ENCODE measurements around the gene RUFY3. TPM values are rescaled to one million over a fixed set of nuclear protein-coding genes. Genes with fewer than 3 reads are reported as not detected.
A peak's percentile ranks its signal among the peaks of the same experiment; 100 is the strongest.
"Not testable (repeated sequence)": the region's sequence is repeated elsewhere in the genome, so short reads cannot be mapped to it uniquely, and the experiment has no call there.

RUFY3 gene
- 10 to 100 TPM; 27.6 to 30.2 TPM for total RNA-seq

GRCh38 chr4:70721747-70722146 is at the start of gene RUFY3:
TSS of gene RUFY3 (plus strand) at chr4:70721964. CDS start at chr4:70722574, 610 bp downstream.
- Mint-ChIP-seq H3K9me3 (no peaks in the 10 kb centered on the region), H3K27ac (peak within 1 kb of the TSS; percentile 63), H3K4me1 (ENCODE audit: low read depth) (peaks cover 20% of the 10 kb centered on the region), H3K27me3 (ENCODE audit: low read depth) (no peaks in the 10 kb centered on the region), H3K36me3 (ENCODE audit: insufficient read depth in 2 of 2) (no peaks in the 10 kb centered on the region), H3K4me3 (peak within 1 kb of the TSS; percentile 45 to 52)
- no peak for ATAC-seq (replicated peaks in 1 of 2)
- no peak for DNase-seq

GRCh38 chr4:70674191-70674590 is 47.6 kb upstream of the RUFY3 start:
- Mint-ChIP-seq H3K9me3 (no peaks in the 10 kb centered on the region), H3K36me3 (ENCODE audit: insufficient read depth in 2 of 2) (no peaks in the 10 kb centered on the region), H3K27me3 (ENCODE audit: low read depth) (no peaks in the 10 kb centered on the region), H3K4me3 (no peak overlapping the region), H3K27ac (no peak overlapping the region), H3K4me1 (ENCODE audit: low read depth) (peaks cover 19% of the 10 kb centered on the region)
- no peak for ATAC-seq (replicated peaks in 1 of 2)
- DNase-seq = no peak

DNA sequence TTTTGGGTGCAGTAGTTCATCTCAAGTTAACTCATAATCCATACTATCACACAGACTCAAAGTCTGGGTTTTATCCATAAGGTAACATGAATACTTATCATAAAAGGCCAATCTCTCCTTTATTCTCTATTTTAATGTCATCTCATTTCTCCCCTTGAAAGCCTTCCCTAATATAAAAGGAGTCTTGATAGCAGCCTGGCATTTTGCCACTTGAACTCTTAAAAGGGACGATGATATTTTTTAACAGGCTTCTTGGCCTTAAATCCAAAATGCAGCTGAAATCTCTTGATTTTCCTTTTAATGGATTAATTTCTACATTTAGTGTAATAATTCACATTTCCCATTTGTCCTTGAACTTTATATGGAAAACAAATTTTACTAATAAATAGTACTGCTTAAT is 47.0 kb upstream of the RUFY3 start:
- ATAC-seq (replicated peaks in 1 of 2) = no peak
- Mint-ChIP-seq H3K27ac (no peak overlapping the region), H3K36me3 (ENCODE audit: insufficient read depth in 2 of 2) (no peaks in the 10 kb centered on the region)

GRCh38 chr4:70676554-70677090 is 45.1 kb upstream of the RUFY3 start:
- Mint-ChIP-seq H3K4me3 (no peak overlapping the region), H3K27me3 (ENCODE audit: low read depth) (no peaks in the 10 kb centered on the region), H3K27ac (no peak overlapping the region), H3K4me1 (ENCODE audit: low read depth) (peaks cover 19% of the 10 kb centered on the region), H3K36me3 (ENCODE audit: insufficient read depth in 2 of 2) (no peaks in the 10 kb centered on the region), H3K9me3 (no peaks in the 10 kb centered on the region)
- DNase-seq = no peak
- no peak for ATAC-seq (replicated peaks in 1 of 2)

More for the DNA sequence above, 47.0 kb upstream of the RUFY3 start:
- Mint-ChIP-seq H3K4me3 (no peak overlapping the region), H3K9me3 (no peaks in the 10 kb centered on the region), H3K27me3 (ENCODE audit: low read depth) (no peaks in the 10 kb centered on the region), H3K4me1 (ENCODE audit: low read depth) (peaks cover 19% of the 10 kb centered on the region)
- DNase-seq = no peak

DNA sequence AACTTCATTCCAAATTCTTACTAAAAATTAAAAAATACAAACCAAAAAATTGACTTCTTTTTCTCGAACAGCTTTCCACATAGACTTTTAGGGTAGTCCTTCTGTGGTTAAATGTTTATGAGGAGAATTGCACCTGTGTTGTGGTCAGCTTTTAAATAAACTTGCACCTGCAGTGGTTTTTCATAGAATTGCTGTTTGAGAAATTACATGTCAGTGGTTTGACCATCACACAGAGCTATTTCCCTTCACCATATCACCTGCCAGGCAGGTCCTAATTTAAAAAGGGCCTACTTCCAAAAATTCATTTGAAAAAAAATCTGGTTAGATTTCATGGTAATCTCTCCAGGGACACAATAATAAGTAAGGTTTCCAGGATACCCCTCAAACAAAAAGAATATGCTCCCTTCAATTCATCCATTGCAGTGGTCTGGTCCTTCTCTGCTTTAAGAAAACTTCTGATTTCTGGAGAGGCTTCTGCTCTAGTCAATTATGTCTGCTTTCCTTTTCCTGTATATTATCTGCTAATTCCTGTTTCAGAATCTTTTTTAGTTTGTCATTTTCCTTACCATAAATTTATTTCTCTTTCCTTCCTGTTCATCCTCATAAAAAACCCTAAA is 43.3 kb upstream of the RUFY3 start:
- H3K27me3 Mint-ChIP-seq (ENCODE audit: low read depth) = no peaks in the 10 kb centered on the region
- ATAC-seq (replicated peaks in 1 of 2) (no peak), DNase-seq (no peak)
- H3K9me3 Mint-ChIP-seq = no peaks in the 10 kb centered on the region
- peak overlapping the region in 1 of 2 donors; percentile 3 for H3K4me3 Mint-ChIP-seq
- peaks cover 19% of the 10 kb centered on the region for H3K4me1 Mint-ChIP-seq (ENCODE audit: low read depth)
- no peaks in the 10 kb centered on the region for H3K36me3 Mint-ChIP-seq (ENCODE audit: insufficient read depth in 2 of 2)
- peak overlapping the region; percentile 7 for H3K27ac Mint-ChIP-seq

DNA sequence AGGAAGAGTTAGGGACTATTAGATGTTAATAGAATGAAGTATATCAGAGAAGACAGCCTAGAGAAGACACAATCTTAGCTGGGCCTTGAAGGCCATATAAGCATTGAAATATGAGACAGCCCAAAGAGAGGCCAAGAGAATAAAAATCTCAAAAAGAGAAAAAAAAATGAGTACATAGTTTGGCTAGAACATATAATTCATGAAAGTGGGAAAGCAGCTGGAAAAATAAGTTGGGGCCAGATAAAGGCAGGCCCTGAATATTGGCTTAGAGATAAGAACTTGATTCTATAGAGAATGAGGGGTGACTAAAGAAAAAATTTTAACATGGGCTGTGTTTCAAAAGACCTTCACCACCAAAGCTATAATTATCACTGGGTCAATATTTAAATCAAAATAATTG is 40.8 kb upstream of the RUFY3 start:
- Mint-ChIP-seq H3K4me1 (ENCODE audit: low read depth) (peaks cover 19% of the 10 kb centered on the region), H3K36me3 (ENCODE audit: insufficient read depth in 2 of 2) (no peaks in the 10 kb centered on the region), H3K27me3 (ENCODE audit: low read depth) (no peaks in the 10 kb centered on the region), H3K27ac (no peak overlapping the region), H3K4me3 (no peak overlapping the region), H3K9me3 (no peaks in the 10 kb centered on the region)
- no peak for DNase-seq
- ATAC-seq (replicated peaks in 1 of 2) = no peak

GRCh38 chr4:70681704-70682103 is 40.1 kb upstream of the RUFY3 start:
- no peaks in the 10 kb centered on the region for H3K27me3 Mint-ChIP-seq (ENCODE audit: low read depth)
- H3K4me1 Mint-ChIP-seq (ENCODE audit: low read depth) = peaks cover 14% of the 10 kb centered on the region
- no peaks in the 10 kb centered on the region for H3K9me3 Mint-ChIP-seq
- no peak for DNase-seq
- H3K27ac Mint-ChIP-seq = no peak overlapping the region
- no peaks in the 10 kb centered on the region for H3K36me3 Mint-ChIP-seq (ENCODE audit: insufficient read depth in 2 of 2)
- no peak for ATAC-seq (replicated peaks in 1 of 2)
- no peak overlapping the region for H3K4me3 Mint-ChIP-seq

GRCh38 chr4:70682142-70682541 is 39.6 kb upstream of the RUFY3 start:
- not testable (repeated sequence) for H3K27me3 Mint-ChIP-seq (ENCODE audit: low read depth); H3K36me3 Mint-ChIP-seq (ENCODE audit: insufficient read depth in 2 of 2); H3K9me3 Mint-ChIP-seq; DNase-seq; H3K27ac Mint-ChIP-seq; ATAC-seq (replicated peaks in 1 of 2); H3K4me3 Mint-ChIP-seq
- H3K4me1 Mint-ChIP-seq (ENCODE audit: low read depth) = peaks cover 11% of the 10 kb centered on the region

DNA sequence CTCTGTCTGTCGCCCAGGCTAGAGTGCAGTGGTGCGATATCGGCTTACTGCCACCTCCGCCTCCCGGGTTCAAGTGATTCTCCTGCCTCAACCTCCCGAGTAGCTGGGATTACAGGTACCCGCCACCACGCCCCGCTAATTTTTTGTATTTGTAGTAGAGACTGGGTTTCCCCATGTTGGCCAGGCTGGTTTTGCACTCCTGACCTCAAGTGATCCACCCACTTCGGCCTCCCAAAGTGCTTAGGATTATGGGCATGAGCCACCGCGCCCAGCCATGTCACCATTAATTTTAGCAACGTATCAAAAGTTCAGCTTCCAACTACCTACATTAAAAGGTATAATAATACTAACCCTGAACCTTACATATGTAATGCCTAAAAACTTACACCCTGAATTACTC is 34.4 kb upstream of the RUFY3 start:
- ATAC-seq (replicated peaks in 1 of 2) (no peak), DNase-seq (peak; percentile 19 to 28)
- no peaks in the 10 kb centered on the region for H3K9me3 Mint-ChIP-seq
- H3K27ac Mint-ChIP-seq = peak overlapping the region; percentile 100
- H3K36me3 Mint-ChIP-seq (ENCODE audit: insufficient read depth in 2 of 2) = peaks cover 11 to 17% of the 10 kb centered on the region in 2 donors
- no peaks in the 10 kb centered on the region for H3K27me3 Mint-ChIP-seq (ENCODE audit: low read depth)
- peaks cover 43% of the 10 kb centered on the region for H3K4me1 Mint-ChIP-seq (ENCODE audit: low read depth)
- H3K4me3 Mint-ChIP-seq = peak overlapping the region; percentile 97 to 99

DNA sequence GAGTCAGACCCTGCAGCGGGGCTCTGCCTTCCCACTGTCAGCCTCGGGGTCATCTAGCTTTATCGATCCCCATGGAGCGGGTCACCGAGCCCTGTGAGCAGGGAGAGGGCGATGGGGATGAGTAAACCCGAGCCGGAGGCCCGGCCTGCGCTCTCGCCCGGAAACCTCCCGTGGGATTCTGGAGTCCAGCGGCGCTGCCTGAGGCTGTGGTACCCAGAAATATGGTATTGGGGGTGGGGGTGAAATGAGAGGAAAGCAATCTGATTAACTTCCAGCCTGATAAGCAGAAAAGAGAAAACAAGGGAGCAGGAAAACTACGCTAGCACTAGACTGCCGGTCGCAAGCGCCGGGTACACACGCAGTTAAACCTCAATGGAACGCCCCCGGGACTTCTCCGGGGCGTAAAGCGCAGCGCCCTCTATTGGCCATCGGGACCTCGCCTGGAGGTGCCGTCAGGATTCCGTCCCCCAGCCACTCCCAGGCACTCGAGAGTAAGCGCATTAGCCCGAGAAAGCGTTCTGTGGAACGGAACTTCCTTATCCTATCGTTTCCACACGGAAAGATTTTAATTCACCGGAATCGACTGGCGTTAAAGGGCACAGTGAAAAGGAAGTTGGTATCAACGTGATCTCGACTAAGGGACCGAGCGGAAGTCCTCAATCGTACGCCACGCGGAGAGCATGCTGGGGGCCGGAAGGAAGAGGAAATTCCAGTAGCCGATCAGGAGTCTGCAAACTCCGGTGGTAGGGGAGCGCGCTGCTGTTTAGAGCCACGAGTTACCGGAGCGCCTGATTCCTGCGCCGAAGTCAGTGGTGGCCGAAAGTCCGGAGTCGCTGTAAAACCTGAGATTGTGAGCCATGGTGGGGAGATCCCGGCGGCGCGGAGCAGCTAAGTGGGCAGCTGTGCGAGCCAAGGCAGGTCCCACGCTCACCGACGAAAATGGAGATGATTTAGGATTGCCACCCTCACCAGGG is 33.7 kb upstream of the RUFY3 start, which contains the start of gene UTP3:
Gene UTP3, plus strand, starts transcription at position 712 of the 974 bp plus-strand sequence. Its CDS starts 146 bp downstream, at position 858.
- H3K9me3 Mint-ChIP-seq = no peaks in the 10 kb centered on the region
- peaks cover 43% of the 10 kb centered on the region for H3K4me1 Mint-ChIP-seq (ENCODE audit: low read depth)
- peak; percentile 92 for ATAC-seq (replicated peaks in 1 of 2)
- H3K27ac Mint-ChIP-seq = peak within 1 kb of the TSS; percentile 100
- peak; percentile 93 for DNase-seq
- H3K27me3 Mint-ChIP-seq (ENCODE audit: low read depth) = no peaks in the 10 kb centered on the region
- H3K4me3 Mint-ChIP-seq = peak within 1 kb of the TSS; percentile 97 to 99
- peaks cover 11 to 17% of the 10 kb centered on the region in 2 donors for H3K36me3 Mint-ChIP-seq (ENCODE audit: insufficient read depth in 2 of 2)

DNA sequence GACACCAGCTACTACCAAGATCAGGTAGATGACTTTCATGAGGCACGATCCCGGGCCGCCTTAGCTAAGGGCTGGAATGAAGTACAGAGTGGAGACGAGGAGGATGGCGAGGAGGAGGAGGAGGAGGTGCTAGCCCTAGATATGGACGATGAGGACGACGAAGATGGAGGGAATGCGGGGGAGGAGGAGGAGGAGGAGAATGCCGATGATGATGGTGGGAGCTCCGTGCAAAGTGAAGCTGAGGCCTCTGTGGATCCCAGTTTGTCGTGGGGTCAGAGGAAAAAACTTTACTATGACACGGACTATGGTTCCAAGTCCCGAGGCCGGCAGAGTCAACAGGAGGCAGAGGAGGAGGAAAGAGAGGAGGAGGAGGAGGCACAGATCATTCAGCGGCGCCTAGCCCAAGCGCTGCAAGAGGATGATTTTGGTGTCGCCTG is 33.0 kb upstream of the RUFY3 start:
- no peaks in the 10 kb centered on the region for H3K9me3 Mint-ChIP-seq
- peak overlapping the region; percentile 100 for H3K27ac Mint-ChIP-seq
- H3K27me3 Mint-ChIP-seq (ENCODE audit: low read depth) = no peaks in the 10 kb centered on the region
- peak overlapping the region; percentile 97 to 99 for H3K4me3 Mint-ChIP-seq
- peak in 1 of 2 donors; percentile 13 for DNase-seq
- H3K4me1 Mint-ChIP-seq (ENCODE audit: low read depth) = peaks cover 43% of the 10 kb centered on the region
- H3K36me3 Mint-ChIP-seq (ENCODE audit: insufficient read depth in 2 of 2) = peaks cover 11 to 17% of the 10 kb centered on the region in 2 donors
- ATAC-seq (replicated peaks in 1 of 2) = peak; percentile 5 to 10

GRCh38 chr4:70691661-70692060 is 30.1 kb upstream of the RUFY3 start:
- peaks cover 11 to 17% of the 10 kb centered on the region in 2 donors for H3K36me3 Mint-ChIP-seq (ENCODE audit: insufficient read depth in 2 of 2)
- no peaks in the 10 kb centered on the region for H3K27me3 Mint-ChIP-seq (ENCODE audit: low read depth)
- H3K4me1 Mint-ChIP-seq (ENCODE audit: low read depth) = peaks cover 43% of the 10 kb centered on the region
- peak overlapping the region; percentile 10 for H3K27ac Mint-ChIP-seq
- peak overlapping the region; percentile 54 to 99 for H3K4me3 Mint-ChIP-seq
- ATAC-seq (replicated peaks in 1 of 2) (no peak), DNase-seq (no peak)
- H3K9me3 Mint-ChIP-seq = no peaks in the 10 kb centered on the region

DNA sequence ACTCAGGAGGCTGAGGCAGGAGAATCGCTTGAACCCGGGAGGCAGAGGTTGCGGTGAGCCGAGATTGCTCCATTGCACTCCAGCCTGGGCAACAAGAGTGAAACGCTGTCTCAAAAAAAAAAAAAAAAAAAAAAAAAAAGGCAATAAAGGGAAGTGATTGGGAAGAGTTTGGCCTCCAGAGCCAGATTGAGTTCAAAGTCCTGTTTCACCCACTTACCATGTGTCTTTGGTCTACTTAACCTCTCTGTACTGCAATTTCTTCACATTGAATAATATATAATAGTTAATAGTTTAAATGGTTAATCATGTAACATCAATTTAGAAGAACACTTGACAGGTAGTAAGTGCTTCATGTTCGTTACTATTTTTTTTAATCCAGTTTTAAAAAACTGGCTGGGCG is 27.1 kb upstream of the RUFY3 start:
- not testable (repeated sequence) for ATAC-seq (replicated peaks in 1 of 2); H3K9me3 Mint-ChIP-seq; H3K27ac Mint-ChIP-seq; DNase-seq; H3K27me3 Mint-ChIP-seq (ENCODE audit: low read depth); H3K4me3 Mint-ChIP-seq; H3K36me3 Mint-ChIP-seq (ENCODE audit: insufficient read depth in 2 of 2)
- H3K4me1 Mint-ChIP-seq (ENCODE audit: low read depth) = peaks cover 26% of the 10 kb centered on the region

All from activated T-cell treated with anti-CD3 and anti-CD28 coated beads, Interleukin-2, amount 50 U/mL, for 72 hours (primary cell).